Stimulated activated CD4-positive, alpha-beta T cell treated with anti-CD3 and anti-CD28 coated beads, Interleukin-12 subunit alpha, Interleukin-12 subunit beta, amount 100 ng/mL, for 24 hours (primary cell): ENCODE measurements around the gene CCDC187.

Experiments used
- DNase-seq, 2 experiments: peaks; one replicate each; pipeline ENCODE4 v3.0.0-alpha.2; 2020; ENCODE audit warnings: low read depth in 2 of 2

The CCDC187 gene

GRCh38 chr9:136225748-136226679 lies 77.9 kb downstream of the CCDC187 start:
- DNase-seq, result peak in 1 of 2 experiments; percentile 53

- DNase-seq, result no peak
Measured at GRCh38 chr9:136225366-136225747, 78.5 kb downstream of the CCDC187 start.

- DNase-seq, result no peak
Measured at GRCh38 chr9:136223871-136224640, 79.8 kb downstream of the CCDC187 start.

- DNase-seq, result no peak
Measured at GRCh38 chr9:136222906-136223285, 81.0 kb downstream of the CCDC187 start.

GRCh38 chr9:136222166-136222905 lies 81.6 kb downstream of the CCDC187 start:
- no peak for DNase-seq

- DNase-seq, result no peak
Measured at GRCh38 chr9:136220017-136220729, 83.7 kb downstream of the CCDC187 start.

DNA sequence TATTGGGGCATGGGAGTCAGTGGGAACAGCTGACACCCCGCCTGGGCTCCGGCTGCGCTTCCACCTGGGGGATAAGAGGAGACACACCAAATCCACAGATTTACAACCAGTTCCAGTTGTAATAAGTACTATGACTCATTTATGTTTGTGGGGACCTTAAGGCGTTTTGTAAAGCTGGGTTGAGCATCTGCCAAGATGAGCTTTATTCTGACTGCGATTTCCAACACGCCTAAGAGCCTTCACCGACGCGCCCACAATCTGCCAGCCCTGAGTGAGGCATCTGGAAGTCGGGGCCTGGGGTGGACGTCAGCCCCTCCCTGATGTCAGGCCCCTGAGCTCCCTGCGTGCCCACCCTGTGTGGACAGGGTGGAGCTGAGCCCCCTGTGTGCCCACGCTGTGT lies 84.6 kb downstream of the CCDC187 start:
- no peak for DNase-seq

DNA sequence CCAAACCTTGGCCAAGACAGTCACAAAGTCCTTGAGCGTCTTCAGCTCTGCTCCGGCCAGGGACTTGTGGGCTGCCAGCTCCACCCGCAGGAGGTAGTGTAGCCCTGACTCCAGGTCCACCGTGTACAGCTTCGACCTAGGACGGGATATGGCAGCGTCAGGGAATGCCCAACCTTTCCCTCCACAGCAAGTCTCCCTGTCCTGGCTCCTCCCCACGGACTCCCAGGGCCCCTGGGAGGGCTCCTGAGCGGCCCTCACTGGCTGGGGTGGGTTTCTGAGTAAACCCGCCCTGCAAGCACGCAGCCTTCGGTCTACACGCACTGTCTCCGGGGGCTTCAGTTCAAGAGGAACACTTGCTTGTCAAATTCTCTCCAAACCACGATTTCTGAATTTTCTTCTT lies 85.2 kb downstream of the CCDC187 start:
- DNase-seq, result no peak

- no peak for DNase-seq
Measured at GRCh38 chr9:136218271-136218670, 85.6 kb downstream of the CCDC187 start.

GRCh38 chr9:136216541-136217244 lies 87.2 kb downstream of the CCDC187 start:
- no peak for DNase-seq

GRCh38 chr9:136213733-136214132 lies 90.2 kb downstream of the CCDC187 start:
- no peak for DNase-seq

DNA sequence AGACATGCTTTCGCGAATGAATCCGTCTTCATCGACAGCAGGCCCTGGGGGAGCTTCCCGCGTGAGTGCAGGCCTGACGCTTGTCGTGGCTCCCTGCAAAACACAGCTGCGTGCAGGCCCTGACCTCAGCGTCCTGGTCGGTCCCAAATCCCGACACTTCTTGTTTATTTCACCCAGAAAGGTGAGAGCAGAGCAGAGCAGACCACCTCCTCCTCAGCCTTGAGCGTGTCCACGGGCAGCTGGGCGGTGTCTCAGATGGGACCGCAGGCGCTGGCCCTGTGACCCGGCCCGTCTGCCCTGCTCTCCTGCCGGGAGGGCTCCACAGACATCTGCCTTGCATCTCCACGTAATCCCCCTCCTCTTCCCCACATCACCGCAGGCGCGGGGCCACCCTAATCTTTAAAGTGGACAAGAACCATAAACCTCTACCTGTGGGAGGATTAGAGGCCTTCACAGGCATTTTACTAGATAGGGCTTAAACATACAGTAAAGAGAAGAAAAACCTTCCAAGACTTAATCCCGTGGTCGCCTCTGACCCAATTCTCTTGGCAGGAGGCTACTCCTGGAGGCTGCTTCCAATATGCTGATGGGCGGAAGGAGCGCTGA lies 91.4 kb downstream of the CCDC187 start:
- no peak for DNase-seq

DNA sequence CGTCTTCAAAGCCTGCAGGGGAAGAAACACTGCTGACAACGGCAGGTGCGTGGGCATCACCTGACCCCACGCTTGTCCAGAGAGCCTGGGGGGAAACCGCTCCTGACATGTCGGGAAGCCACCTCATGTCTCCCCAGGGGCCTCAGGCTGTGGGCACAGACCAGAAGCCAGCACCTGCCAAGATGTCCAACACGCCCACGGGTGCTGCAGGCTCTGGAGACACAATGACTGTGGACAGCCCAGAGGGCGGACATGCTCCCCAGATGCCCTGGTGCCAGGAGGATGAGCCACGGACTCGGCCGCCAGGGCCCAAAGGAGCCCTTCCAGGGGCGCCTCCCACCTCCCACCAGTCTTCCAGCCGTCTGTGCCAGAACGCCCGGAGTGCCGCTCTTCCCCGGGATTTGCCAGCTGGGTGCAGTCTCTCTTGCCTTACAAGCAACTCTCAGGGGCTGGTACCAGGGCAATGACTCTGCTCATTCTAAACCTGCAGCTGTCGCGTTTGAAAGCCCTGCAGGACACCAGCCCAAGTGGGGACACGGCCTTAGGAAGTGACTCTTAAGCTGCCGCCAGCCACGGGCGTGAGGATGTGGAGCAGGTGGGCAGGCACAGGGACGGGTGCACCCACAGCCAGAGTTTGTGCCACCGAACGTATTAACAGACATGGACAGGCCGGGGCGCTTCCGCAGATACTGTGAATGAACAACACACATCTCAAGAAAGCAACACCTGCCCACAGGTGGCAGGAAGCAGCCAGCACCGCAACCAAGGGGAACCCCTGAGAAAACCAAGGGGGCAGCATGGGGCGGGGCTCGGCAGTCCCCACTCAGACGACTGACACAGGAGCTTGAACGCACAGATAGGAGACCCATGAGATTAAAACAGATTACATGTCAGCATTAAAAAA lies 92.2 kb downstream of the CCDC187 start:
- DNase-seq, result no peak

GRCh38 chr9:136211006-136211405 lies 92.9 kb downstream of the CCDC187 start:
- no peak for DNase-seq

- no peak for DNase-seq
Measured at GRCh38 chr9:136210276-136210675, 93.6 kb downstream of the CCDC187 start.

DNA sequence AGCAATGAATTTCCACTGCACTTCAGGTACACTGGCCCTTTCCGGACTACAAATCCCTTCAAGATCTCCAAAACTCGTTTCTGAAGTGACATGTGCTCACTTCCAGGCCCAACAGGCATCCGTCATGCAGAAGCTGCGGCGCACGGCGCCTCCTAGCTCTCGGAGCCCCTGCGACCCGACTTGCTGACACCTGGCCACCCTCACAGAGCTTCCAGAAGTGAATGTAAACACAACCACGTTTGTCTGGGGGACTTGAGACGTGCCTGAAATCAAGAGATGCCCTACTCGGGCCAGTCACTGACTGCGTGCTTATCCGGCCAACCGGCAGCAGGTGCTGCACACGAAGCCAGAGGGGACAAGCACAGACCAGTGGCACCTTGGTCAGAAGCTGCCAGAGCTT lies 94.1 kb downstream of the CCDC187 start:
- DNase-seq, result no peak

- no peak for DNase-seq
Measured at GRCh38 chr9:136209232-136209631, 94.7 kb downstream of the CCDC187 start.

- no peak for DNase-seq
Measured at GRCh38 chr9:136208675-136209074, 95.2 kb downstream of the CCDC187 start.

GRCh38 chr9:136207616-136208015 lies 96.3 kb downstream of the CCDC187 start:
- no peak for DNase-seq
